Prostate gland (tissue), 2 donors: Measurements from ENCODE around the gene DGKB. TPM values are rescaled to one million over a fixed set of nuclear protein-coding genes. Genes with fewer than 3 reads are reported as not detected.

ENCODE experiments used
- DNase-seq: peaks from one replicate; pipeline ENCODE4 v3.0.0-alpha.2; 2019; ENCODE audit warnings: low spot score
- H3K27ac ChIP-seq, 2 donors: fragments of 200-600 bp; sonication (generic); 2 replicates each; pipeline ENCODE4 v1.5.1; 2017 to 2019
- H3K27me3 ChIP-seq: fragments of 200-600 bp; sonication (generic); replicated peaks from 2 replicates; pipeline ENCODE4 v1.5.1; 2019; ENCODE audit not compliant: insufficient read depth
- H3K36me3 ChIP-seq, 2 donors: fragments of 200-600 bp; sonication (generic); 1 replicate in 1 of 2; 2 replicates in 1 of 2; pipeline versions ENCODE4 v1.5.1 to v1.8.1; 2017 to 2019
- H3K4me1 ChIP-seq: fragments of 200-600 bp; sonication (generic); replicated peaks from 2 replicates; pipeline ENCODE4 v1.5.1; 2019
- H3K4me3 ChIP-seq, 2 donors: fragments of 200-600 bp; sonication (generic); 2 replicates each; pipeline ENCODE4 v1.5.1; 2017 to 2019
- H3K9me3 ChIP-seq: fragments of 200-600 bp; sonication (generic); 2 replicates; pipeline ENCODE4 v1.5.1; 2017
- CTCF ChIP-seq, 4 experiments: fragments of 200-600 bp in 2 of 4; fragments of 450-650 bp in 2 of 4; sonication (generic) in 2 of 4; IDR thresholded peaks; 1 replicate in 3 of 4; 2 replicates in 1 of 4; pipeline ENCODE4 v1.5.1; 2016 to 2019; ENCODE audit warnings: antibody characterized with exemption in 4 of 4, mild to moderate bottlenecking in 2 of 4, moderate library complexity in 2 of 4
- POLR2A ChIP-seq: fragments of 450-650 bp; IDR thresholded peaks from one replicate; pipeline ENCODE4 v1.6.1; 2016; ENCODE audit warnings: antibody characterized with exemption, mild to moderate bottlenecking
- POLR2AphosphoS5 ChIP-seq: sonication (generic); formaldehyde crosslinking; IDR thresholded peaks from one replicate; pipeline ENCODE4 v1.6.1; 2017; ENCODE audit warnings: antibody characterized with exemption
- WGBS: methylation state at CpG from one replicate; pipeline ENCODE4 v1.1.5; 2018; 5-methylcytosine and 5-hydroxymethylcytosine counted together
- intact Hi-C: fragments of 100-400 bp; cut with DNase I; formaldehyde crosslinking; loops from one replicate; pipeline ENCODE4 v1.14.2; 2022
- total RNA-seq, 2 donors: library from RNA; depleted of rRNA; stranded (reverse); fragments of >200 nt; gene quantifications; one replicate each; pipeline ENCODE4 v1.1.0, GENCODE V29; 2016

Gene DGKB
- total RNA-seq, 2 donors from 2014 or later, result 0.45 TPM; not detected in 1

GRCh38 chr7:14934839-14935238, 32.3 kb upstream of the DGKB start:
- Histone ChIP-seq H3K27ac (no peak overlapping the region), H3K4me1 (no peaks in the 10 kb centered on the region), H3K4me3 (no peak overlapping the region), H3K27me3 (no peaks in the 10 kb centered on the region), H3K36me3 (no peaks in the 10 kb centered on the region), H3K9me3 (no peaks in the 10 kb centered on the region)
- 82% methylated on average over 3 of the region's 3 CpGs for WGBS
- no peak for TF ChIP-seq CTCF (IDR thresholded peaks at IDR 0.05)
- TF ChIP-seq POLR2AphosphoS5, result no peak
- TF ChIP-seq POLR2A, result no peak
- DNase-seq, result no peak
- intact Hi-C loops, result no loop called here

- TF ChIP-seq POLR2AphosphoS5, result no peak
- TF ChIP-seq CTCF (IDR thresholded peaks at IDR 0.05), result no peak
- TF ChIP-seq POLR2A, result no peak
- Histone ChIP-seq H3K27me3 (no peaks in the 10 kb centered on the region), H3K27ac (no peak overlapping the region), H3K4me3 (no peak overlapping the region), H3K4me1 (no peaks in the 10 kb centered on the region), H3K36me3 (no peaks in the 10 kb centered on the region), H3K9me3 (no peaks in the 10 kb centered on the region)
- WGBS, result 94% methylated on average over 4 of the region's 4 CpGs
- intact Hi-C loops, result no loop called here
- DNase-seq, result no peak
Measured at GRCh38 chr7:14931511-14932215, 29.1 kb upstream of the DGKB start.

- no peaks in the 10 kb centered on the region for H3K4me1 ChIP-seq
- 74% methylated on average over 1 of the region's 1 CpG for WGBS
- H3K27ac ChIP-seq, result no peak overlapping the region
- H3K36me3 ChIP-seq, result no peaks in the 10 kb centered on the region
- no peaks in the 10 kb centered on the region for H3K9me3 ChIP-seq
- no peak for TF ChIP-seq POLR2A
- no peak for TF ChIP-seq CTCF (IDR thresholded peaks at IDR 0.05)
- no peak for TF ChIP-seq POLR2AphosphoS5
- DNase-seq, result no peak
- intact Hi-C loops, result no loop called here
- H3K4me3 ChIP-seq, result no peak overlapping the region
- H3K27me3 ChIP-seq, result no peaks in the 10 kb centered on the region
Measured at GRCh38 chr7:14924398-14924797, 21.8 kb upstream of the DGKB start.

- no peaks in the 10 kb centered on the region for H3K4me1 ChIP-seq
- intact Hi-C loops, result no loop called here
- no peak overlapping the region for H3K4me3 ChIP-seq
- H3K27ac ChIP-seq, result no peak overlapping the region
- H3K27me3 ChIP-seq, result no peaks in the 10 kb centered on the region
- H3K9me3 ChIP-seq, result no peaks in the 10 kb centered on the region
- no peak for DNase-seq
- H3K36me3 ChIP-seq, result no peaks in the 10 kb centered on the region
- TF ChIP-seq POLR2A, result no peak
- no peak for TF ChIP-seq CTCF (IDR thresholded peaks at IDR 0.05)
- no peak for TF ChIP-seq POLR2AphosphoS5
Measured at GRCh38 chr7:14911077-14911476, 8.5 kb upstream of the DGKB start.

GRCh38 chr7:14908697-14909096, 6.1 kb upstream of the DGKB start:
- Histone ChIP-seq H3K27ac (no peak overlapping the region), H3K9me3 (no peaks in the 10 kb centered on the region), H3K27me3 (no peaks in the 10 kb centered on the region), H3K4me1 (no peaks in the 10 kb centered on the region), H3K4me3 (no peak overlapping the region), H3K36me3 (no peaks in the 10 kb centered on the region)
- intact Hi-C loops, result no loop called here
- TF ChIP-seq POLR2A (no peak), CTCF (IDR thresholded peaks at IDR 0.05) (no peak), POLR2AphosphoS5 (no peak)
- no peak for DNase-seq
